Testis (tissue), 2 donors: ENCODE data around the gene COL4A6.

Source experiments
- CTCF ChIP-seq, 3 experiments: fragments of 450-650 bp in 2 of 3; fragments of 200-600 bp in 1 of 3; sonication (generic) in 1 of 3; IDR thresholded peaks; one replicate each; pipeline ENCODE4 v1.5.1; 2016 to 2019; ENCODE audit warnings: antibody characterized with exemption in 3 of 3, mild to moderate bottlenecking in 2 of 3, moderate library complexity in 1 of 3
- POLR2A ChIP-seq: fragments of 450-650 bp; IDR thresholded peaks from one replicate; pipeline ENCODE4 v1.6.1; 2017; ENCODE audit warnings: antibody characterized with exemption, mild to moderate bottlenecking, moderate library complexity

- TF ChIP-seq POLR2A, result no peak
- no peak for TF ChIP-seq CTCF (IDR thresholded peaks at IDR 0.05)
Measured at GRCh38 chrX:108211301-108211700, 226.9 kb downstream of the COL4A6 start.
